HG02852 (cell line): ENCODE results near the gene BUB1.
"Not testable (repeated sequence)": the region's sequence is repeated elsewhere in the genome, so short reads cannot be mapped to it uniquely, and the experiment has no call there.

Experiments
- ATAC-seq: cut with Tn5 transposase; IDR thresholded peaks from one replicate; pipeline ENCODE4 v1.9.1; 2021; ENCODE audit warnings: mild to moderate bottlenecking, moderate library complexity; ENCODE audit not compliant: unreplicated experiment

BUB1 gene

DNA sequence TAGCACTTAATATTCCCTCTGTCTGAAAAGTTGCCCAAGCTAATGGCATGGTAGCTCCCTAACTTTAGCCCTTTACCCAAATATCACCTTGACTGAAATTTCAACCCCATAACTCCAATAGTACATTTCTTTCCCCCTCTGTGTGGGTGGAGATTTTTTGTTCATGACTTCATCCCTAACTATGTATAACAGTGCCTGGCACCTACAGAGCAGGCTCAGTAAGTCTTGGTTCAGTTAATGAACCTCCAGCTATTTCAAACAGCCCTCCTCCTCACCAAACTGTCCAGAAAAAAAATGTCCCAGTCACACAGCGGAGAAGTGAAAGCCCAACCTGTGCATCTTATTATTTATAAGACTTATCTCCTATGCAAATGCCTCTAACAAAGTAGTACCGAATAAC, 18.6 kb downstream of the BUB1 start:
- no peak for ATAC-seq

DNA sequence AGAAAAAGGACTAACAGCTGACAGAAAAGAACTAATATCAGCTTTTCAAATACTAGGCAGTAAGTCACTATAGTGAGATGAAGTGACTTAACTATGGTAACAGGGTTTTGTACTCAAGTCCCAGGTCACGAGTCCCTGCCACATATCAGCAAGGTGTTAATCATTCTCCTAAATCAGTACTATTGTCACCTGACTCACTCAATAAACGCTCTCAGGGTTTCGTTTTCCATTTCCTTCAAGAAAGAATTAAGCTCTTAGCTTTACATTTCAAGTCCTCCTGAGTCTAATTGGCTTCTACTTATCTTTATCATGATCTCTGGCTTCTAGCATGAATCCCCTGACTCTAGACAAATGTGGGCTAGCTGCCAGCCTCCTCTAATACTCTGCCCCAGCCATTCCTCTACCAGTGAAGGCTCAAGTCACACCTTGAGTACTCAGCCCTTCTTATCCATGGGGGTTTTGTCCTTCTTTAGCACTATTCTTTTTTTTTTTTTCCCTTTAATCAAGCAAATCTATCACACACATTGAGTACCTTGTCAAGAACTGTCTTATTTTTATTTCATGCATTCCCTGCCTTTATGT, 20.0 kb downstream of the BUB1 start:
- no peak for ATAC-seq

DNA sequence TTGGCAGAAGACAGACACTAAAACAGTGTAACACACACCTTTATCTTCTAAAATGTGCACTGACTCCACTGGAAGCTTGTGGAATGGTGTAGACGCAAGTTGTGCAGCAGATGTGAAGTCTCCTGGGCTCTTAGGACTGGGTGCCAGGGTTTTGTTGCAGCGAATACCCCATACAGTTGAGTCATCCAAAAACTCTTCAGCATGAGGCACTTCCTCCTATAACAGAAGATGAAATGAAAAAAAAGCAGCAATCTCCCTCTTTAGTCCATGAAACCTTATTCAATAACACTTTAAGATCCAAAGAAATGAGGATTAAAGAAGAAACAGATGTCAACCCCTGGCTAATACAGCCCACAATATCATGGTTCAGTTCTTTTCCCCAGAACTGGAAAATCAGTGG, 22.2 kb downstream of the BUB1 start:
- no peak for ATAC-seq

DNA sequence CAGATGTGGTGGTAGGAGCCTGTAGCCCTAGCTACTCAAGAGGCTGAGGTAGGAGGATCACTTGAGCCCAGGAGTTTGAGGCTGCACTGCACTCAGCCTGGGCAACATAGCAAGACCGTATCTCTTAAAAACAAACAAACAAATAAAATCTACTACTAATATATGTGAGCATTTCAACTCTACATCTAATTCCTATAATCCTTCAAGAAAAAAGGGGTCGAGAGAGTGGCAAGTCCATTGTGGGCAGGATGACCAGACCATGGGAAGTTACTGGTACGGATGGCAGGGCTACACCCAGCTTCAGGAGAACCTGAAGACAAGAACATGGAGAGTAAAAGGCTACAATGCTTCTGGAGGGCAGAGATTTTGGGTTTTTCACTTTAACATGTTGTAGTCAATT, 24.0 kb downstream of the BUB1 start:
- no peak for ATAC-seq

DNA sequence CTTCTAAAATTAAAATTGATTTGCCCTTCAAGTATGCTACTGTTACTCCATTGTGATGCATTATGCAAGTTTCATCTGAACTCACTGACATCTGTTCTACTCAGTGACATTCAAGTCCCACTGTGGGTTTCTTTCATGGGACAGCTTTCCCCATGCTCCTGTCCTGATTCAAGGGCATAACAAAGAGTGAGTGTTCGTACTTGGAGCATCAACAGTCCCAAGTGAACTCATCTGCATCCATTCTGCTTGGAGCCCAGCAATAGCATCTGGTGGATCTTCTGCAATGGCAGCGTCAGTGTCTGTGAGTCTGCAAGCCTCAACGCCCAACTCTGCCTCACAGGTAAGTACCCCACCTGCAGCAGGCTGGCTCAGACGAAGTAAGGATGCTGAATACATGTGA, 27.5 kb downstream of the BUB1 start:
- ATAC-seq: no peak

DNA sequence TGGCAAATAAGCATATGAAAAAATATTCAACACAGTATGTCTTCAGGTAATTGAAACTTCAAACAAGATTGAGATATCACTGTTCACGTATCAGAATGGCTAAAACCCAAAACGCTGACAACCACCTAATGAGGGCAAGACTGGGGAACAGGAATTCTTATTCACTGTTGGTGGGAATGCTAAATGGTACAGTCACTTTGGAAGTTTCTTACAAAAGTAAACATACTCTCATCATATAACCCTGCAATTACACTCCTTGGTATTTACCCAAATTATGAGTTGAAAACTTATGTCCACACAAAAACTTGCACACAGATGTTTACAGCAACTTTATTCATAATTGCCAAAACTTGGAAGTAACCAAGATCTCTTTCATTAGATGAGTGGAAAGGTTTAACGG, 30.1 kb downstream of the BUB1 start:
- ATAC-seq: no peak

DNA sequence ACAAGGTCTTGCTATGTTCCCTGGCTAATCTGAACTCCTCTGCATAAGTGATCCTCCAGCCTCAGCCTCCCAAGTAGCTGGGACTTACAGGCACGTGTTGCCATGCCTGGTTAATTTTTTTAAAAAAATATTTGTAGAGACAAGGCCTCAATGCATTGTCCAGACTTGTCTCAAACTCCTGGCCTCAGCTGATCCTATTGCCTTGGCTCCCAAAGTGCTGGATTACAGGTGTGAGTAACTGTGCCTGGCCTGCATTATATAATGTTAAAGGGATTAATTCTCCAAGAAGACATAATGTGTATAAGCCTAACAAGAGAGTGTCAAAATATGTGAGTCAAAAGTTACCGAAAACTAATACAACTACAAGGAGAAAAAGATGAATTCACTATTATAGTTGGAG, 32.2 kb downstream of the BUB1 start:
- ATAC-seq: no peak

DNA sequence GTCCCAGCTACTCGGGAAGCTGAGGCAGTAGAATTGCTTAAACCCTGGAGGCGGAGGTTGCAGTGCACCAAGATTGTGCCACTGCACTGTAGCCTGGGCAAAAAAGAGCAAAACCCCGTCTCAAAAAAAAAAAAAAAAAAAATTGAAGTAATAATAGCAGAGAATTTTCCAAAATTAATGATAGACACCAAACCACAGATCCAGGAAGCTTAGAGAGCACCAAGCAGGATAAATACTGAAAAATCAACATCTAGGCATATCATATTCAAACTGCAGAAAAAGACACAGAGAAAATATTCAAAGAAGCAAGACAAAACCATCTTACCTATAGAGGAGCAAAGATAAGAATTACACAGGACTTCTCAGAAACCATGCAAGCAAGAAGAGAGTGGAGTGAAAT, 33.5 kb downstream of the BUB1 start:
- no peak for ATAC-seq

DNA sequence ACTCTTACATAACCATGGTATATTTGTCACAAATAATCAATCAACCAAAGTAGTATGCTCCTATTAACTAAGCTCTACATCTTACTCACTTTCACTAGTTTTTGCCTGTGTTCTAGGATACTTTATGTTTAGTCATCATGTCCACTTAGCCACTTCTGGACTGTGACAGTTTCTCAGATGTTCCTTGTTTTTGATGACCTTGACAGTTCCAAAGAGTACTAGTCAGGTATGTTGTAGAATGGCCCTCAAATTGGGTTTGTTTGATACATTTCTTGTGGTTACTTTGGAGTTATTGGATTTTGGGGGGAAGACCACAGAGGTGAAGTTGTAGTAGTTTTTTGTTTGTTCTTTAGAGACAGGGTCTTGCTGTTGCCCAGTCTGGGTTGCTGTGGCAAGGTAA, 35.5 kb downstream of the BUB1 start:
- no peak for ATAC-seq

DNA sequence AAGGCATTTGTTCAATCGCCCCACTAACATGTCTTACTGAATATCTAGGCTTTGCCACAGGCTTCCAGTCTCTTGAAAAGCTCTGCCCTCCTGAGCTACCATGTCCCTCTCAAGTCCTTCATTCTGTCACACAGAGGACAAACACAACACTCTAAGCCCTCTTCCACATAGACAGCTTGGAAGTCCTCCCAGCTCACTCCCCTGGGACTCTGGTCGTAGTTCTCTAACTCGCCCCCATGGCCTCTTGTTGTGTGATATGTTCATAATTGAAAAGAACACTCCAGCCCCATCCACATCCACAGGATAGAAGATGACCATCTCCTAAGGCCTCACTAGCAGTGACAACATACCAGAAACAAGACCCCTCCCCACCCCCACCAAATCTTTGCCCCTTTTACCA, 37.9 kb downstream of the BUB1 start:
- ATAC-seq: no peak

DNA sequence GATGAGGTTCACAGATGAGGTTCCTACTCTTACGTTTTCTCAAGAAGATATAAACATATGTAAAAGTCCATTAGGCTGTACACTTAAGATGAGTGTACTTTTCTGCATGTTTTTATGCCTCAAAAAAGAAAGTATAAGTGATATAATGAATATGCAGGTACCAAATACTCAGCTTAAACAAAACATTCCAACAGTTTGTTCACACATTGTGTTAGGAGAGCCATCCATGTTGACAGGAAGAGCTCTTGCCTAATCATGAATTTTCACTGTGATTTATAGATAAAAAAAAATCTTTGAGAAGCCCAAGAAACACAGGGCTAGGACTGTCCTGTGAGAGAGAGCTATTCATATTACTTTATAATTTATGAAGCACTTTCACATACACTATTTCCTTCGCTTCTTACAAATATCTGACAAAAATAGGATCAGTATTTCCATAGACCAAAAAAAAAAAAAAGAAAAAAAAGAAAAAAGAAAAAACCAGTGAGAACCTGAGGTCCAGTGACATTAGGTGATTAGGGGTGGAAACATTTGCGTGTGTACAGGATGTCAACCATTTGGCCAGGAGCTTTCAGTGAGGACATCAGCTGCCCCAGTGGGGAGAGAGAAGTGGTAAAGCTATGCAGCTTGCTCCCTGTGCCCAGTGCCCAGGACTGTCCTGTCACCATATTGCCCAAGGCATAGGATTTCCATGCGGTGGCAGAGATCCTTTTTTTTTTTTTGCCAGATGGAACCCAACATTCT, 38.7 kb downstream of the BUB1 start:
- ATAC-seq: no peak

DNA sequence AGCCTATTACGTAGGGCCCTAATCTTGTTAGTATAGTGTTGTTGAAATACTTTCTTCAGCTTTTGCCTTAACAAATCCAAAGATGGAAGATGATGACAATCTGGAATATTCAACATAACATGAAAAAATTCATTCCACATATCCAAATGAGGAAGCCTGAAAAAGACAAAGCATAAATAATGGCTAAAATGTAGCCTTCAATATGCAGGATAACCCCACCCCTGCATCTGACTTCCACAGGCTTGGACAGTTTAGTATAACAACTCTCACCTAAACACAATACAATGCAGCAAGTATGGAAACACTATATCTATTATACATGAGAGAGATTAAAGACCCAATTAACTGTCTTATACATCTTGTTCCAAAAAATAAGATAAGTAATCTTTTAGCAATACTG, 39.9 kb downstream of the BUB1 start:
- no peak for ATAC-seq

DNA sequence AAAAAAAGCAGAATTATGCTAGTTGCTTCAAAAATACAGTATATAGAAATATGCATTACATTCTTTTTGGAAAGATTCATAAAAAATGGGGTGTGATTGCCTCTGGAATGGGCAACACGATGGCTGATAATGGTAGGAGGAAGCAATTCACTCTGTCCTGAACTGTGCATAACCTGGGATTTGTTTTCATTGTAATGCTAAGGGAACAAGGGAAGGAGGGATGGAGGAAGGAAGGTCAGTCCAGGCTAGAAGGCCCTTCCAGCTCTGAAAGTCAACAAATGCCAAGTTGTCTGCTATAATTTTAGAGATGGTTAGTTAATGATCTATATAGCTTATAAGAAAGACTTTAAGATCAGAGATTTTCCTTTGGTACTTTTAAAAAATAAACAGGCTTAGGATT, 40.8 kb downstream of the BUB1 start:
- no peak for ATAC-seq

DNA sequence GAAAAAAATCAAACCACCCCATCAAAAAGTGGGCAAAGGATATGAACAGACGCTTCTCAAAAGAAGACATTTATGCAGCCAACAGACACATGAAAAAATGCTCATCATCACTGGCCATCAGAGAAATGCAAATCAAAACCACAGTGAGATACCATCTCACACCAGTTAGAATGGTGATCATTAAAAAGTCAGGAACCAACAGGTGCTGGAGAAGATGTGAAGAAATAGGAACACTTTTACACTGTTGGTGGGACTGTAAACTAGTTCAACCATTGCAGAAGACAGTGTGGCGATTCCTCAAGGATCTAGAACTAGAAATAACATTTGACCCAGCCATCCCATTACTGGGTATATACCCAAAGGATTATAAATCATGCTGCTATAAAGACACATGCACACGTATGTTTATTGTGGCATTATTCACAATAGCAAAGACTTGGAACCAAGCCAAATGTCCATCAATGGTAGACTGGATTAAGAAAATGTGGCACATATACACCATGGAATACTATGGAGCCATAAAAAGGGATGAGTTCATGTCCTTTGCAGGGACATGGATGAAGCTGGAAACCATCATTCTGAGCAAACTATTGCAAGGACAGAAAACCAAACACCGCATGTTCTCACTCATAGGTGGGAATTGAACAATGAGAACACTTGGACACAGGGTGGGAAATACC, 41.8 kb downstream of the BUB1 start:
- ATAC-seq: not testable (repeated sequence)

DNA sequence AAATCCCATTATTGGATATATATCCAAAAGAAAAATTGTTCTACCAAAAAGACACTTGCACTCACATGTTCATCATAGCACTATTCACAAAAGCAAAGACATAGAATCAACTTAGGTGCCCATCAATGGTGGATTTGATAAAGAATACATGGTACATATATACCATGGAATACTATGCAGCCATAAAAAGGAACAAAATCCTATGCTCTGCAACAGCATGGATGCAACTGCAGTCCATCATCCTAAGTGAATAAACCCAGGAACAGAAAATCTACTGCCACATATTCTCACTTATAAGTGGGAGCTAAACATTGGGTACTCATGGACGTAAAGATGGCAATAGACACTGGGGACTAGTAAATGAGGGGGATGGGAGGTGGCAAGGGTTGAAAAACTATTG, 50.5 kb downstream of the BUB1 start:
- not testable (repeated sequence) for ATAC-seq

DNA sequence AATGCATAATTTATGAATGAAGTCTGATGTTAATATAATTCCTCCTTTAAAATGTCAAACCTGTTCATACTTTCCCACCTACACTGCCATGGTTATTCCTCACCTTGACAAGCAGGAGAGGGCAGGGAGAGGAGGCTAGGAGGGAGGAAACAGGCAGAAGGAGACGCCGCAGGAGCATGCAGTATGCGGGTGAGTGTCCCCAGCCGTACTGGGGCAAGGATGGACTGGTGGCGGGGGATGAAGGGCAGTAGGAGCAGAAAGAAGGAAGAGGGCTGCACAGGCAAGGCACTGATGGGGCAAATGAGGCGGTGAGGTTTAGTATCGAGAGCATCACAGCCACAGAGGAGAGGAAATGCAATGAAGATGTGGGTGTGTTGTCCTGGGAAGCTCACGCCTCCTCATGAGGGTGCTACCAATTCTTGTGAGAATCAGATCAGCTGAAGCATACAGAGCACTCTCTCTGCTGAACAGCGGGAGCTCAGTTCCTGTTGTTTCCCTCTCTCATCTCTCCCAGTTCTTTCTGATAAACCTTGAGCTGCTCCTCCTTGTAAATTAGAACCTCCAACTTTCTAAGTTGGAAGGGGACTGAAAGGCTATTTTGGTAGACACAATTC, 58.4 kb downstream of the BUB1 start:
- not testable (repeated sequence) for ATAC-seq

DNA sequence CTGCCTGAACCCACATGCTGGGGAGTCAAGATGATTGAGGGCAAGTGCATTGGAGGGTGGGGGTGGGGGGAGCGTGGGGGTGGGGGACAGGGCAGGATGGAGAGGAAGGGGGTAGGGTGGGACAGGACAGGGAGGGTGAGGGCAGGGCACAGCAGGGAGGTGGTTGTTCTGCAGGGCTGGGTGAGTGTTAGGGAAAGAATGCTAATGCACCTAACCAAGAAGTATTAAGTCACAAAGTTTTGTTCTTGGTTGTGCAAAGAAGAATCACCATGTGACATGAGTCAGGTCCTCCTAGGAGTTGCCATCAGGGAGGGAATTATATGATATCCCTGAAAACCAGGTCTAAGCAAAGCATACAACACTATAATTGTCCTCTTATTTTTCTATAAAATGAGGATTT, 63.9 kb downstream of the BUB1 start:
- ATAC-seq: not testable (repeated sequence)

DNA sequence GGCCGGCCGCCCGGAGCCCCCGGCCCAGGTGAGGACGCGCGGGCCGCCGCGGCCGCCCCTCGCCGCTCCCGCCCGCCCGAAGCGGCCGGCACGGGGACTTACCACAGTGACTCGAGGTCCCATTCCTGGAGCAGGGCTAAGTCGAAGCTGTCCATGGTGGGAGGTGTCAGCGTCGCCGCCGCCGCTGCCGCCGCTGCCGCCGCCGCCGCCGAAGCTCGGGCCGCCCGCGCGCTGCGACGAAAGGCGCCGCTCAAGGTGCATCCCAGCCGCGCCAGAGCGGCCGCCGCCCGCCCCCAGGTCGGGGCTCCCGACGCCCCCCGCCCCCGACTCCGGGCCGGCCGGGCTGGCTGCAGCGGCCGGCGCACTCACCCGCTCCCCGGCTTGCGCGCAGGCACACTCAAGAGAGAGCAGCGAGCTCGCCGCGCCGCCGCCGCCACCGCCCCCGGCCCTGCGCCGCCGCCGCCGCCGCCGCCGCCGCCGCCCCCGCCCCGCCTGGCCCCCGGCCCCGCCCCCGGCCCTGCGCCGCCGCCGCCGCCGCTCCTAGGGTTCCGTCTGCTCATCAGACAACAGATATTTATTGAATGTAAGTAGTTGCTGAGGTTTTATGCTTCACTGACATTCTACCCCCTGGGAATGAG, 67.1 kb downstream of the BUB1 start:
- not testable (repeated sequence) for ATAC-seq

DNA sequence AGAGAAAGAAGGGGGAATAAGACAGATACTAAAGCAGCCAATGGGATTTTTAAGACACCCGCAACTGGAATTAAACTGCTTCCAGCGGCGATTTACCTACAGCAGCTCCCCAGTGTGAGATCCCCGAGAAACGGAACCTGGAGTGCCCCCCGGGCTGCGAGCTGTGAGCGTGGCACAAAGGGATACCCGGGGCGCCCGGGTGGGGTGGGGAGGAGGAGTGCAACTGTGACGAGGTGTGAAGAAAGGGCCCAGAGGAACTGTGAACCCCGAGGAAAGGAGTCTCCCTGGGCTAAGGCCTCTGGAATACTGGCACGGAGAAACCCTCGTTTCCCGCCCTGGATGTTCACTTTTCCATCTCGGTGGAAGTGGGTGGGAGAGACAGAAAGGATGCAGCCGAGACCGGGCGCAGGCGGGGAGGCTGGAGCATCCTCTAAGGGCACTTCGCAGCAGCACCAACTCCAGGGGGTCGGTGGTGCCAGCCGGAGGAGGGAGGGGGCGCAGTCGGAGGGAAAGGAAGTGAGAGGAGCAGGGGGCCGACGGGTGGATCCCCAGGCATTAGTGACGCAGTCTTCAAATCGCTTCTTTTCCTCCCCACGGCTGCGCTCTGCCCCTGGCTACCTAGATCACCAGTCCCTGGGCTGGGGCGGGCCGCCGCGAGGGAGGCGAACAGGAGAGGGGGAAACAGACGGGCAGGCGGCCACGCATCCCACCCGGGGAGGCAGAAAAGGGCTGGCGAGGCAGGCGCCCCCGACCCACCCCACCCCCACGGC, 67.8 kb downstream of the BUB1 start:
- not testable (repeated sequence) for ATAC-seq

DNA sequence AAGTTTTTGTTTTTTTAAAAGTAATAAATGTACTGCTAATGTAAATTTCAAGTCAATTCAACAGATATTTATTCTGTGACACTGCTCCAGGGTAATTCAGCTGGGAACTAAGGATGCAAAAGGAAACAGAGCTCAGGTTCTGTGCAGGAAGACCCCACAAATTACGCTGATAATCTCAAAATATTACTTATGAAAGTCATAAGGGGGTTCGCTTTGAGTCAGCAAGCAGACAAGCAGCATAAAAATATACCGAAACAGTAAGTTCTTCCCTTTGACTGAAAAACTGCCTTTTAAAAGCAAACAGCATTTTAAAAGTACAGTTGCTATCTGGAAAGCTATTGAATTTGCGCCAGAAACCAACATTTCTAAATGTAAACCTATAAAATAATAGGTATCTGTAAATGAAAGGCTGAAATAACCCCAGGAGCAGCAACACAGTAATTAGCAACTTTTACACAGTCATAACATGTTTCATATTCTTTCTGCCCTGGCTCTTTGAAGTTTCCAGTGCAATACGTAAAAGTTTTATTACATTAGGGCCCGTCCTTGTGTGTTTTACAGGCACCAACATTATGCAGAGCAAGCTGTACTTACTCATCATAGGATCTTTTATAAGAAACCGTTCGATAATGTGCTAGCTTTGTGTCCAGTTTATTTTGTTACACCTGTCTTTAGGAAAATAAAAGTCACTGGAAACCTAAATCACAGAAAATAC, 68.9 kb downstream of the BUB1 start:
- peak; percentile 50 for ATAC-seq
